ENCODE data around the gene HOXC11.
A peak's percentile ranks its signal among the peaks of the same experiment; 100 is the strongest.

The HOXC11 gene

DNA sequence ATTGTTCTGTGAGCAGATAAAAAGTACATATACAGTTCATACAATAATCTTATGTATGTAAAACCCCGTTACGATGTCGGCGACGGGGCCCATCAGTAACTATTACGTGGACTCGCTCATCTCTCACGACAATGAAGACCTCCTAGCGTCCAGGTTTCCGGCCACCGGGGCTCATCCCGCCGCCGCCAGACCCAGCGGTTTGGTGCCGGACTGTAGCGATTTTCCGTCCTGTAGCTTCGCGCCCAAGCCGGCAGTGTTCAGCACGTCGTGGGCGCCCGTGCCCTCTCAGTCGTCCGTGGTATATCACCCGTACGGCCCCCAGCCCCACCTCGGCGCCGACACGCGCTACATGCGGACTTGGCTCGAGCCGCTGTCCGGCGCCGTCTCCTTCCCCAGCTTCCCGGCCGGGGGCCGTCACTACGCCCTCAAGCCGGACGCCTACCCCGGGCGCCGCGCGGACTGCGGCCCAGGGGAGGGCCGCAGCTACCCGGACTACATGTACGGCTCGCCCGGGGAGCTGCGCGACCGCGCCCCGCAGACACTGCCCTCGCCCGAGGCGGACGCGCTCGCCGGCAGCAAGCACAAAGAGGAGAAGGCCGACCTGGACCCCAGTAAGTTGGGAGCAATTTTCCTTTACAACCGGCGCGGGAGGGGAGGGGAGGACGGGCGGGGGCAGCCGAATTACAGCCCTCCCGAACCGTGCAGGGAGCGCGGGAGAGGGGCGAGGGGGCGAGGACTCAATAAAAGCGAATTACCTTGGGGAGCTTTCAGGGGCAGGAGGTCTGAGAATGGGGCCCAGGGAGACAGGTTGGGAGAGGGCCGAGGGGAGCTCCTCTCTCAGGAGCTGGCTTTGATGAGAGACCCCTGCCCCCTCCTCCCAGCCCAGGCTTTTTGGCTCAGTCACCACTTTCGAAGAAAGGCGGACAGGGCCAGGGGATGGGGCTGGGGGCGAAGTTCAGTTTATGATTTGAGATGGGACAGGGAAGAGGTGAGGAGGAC, 27.5 kb downstream of the HOXC11 start, which contains the start of gene HOXC9:
Gene HOXC9 (plus strand): TSS at position 46 of the 999 bp plus-strand sequence. CDS start 28 bp downstream, at position 74.
- no peak for DNase-seq

- no peak for DNase-seq
Measured at GRCh38 chr12:54001283-54002187, 28.6 kb downstream of the HOXC11 start.

- no peak for DNase-seq
Measured at GRCh38 chr12:54002278-54002914, 29.5 kb downstream of the HOXC11 start.

- DNase-seq: no peak
Measured at GRCh38 chr12:54002915-54003389, 30.0 kb downstream of the HOXC11 start.

- DNase-seq: no peak
Measured at GRCh38 chr12:54003625-54004024, 30.7 kb downstream of the HOXC11 start.

DNA sequence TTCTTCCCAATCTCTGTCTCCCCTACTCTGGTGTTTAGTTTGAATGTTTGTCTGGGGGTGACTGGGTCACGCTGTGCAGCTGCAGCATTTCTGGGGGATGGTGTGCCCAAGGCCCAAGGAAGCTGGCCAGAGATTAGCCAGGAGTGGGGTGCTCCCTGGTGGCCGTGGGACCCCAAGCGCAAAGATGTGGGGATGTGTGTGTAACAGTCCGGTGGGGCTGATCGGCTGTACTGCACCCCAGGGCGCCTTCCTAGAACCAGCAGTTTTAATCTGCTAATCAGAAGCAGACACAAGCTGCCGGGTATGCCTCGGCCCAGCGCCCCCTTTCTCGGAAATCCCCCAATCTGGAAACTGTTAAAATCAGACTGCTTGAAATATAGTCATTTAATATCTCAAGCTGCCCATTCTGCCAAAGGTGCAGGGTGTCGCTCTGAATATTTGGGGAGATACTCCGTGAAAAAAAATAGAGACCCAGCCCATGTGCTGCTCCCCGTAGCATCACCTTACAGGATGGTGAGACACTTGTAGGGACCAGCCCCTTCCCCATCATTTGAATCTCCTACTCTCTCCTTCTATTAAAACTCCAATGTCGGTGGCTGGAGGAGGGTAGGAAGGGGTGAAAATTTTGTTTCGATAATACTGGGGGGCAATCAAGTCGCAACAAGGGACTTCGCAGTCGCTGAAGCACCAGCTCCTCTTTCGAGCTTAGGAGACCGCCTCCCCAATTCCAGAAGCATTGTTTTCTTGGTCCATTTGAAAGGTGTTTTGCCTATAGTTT, 31.3 kb downstream of the HOXC11 start:
- DNase-seq: no peak

- DNase-seq: no peak
Measured at GRCh38 chr12:54004841-54005530, 32.1 kb downstream of the HOXC11 start.

- DNase-seq: no peak
Measured at GRCh38 chr12:54005531-54005852, 32.6 kb downstream of the HOXC11 start.

- peak; percentile 86 for DNase-seq
Measured at GRCh38 chr12:54005853-54006558, 33.1 kb downstream of the HOXC11 start.

DNA sequence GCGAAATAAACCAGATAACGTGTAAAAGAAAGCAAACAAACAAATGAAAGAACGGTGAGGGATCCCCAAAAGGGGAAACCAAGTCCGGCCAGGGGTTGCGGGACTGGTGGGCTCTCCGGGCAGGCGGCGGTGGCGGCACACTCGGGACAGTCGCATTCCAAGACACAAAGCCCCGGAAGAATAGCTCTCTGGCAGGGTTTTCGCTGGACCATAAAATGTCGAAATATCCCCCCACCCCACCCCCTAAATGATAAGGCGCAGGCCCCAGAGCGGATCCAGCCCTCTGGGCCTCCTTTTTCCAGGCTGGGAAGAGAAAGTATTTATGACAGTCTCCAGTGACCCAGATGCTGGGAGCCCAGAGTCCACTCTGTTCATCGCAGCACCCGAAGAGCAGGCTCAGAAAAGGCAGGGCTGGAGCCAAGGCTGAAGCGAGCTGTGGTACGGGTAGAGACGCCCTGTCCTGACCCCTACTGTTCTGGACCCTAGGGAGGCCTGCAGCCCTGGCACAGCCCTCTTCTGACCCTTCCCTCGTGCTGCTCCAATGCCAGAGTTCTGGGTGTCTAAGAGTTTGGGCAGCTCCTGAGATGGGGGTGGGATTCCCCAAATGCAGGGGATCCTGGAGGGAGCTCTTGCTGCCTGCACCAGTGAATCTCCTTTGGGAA, 33.8 kb downstream of the HOXC11 start:
- no peak for DNase-seq

GRCh38 chr12:54007538-54008259, 34.8 kb downstream of the HOXC11 start:
- DNase-seq: no peak

GRCh38 chr12:54008260-54008552, 35.3 kb downstream of the HOXC11 start:
- DNase-seq: no peak

DNA sequence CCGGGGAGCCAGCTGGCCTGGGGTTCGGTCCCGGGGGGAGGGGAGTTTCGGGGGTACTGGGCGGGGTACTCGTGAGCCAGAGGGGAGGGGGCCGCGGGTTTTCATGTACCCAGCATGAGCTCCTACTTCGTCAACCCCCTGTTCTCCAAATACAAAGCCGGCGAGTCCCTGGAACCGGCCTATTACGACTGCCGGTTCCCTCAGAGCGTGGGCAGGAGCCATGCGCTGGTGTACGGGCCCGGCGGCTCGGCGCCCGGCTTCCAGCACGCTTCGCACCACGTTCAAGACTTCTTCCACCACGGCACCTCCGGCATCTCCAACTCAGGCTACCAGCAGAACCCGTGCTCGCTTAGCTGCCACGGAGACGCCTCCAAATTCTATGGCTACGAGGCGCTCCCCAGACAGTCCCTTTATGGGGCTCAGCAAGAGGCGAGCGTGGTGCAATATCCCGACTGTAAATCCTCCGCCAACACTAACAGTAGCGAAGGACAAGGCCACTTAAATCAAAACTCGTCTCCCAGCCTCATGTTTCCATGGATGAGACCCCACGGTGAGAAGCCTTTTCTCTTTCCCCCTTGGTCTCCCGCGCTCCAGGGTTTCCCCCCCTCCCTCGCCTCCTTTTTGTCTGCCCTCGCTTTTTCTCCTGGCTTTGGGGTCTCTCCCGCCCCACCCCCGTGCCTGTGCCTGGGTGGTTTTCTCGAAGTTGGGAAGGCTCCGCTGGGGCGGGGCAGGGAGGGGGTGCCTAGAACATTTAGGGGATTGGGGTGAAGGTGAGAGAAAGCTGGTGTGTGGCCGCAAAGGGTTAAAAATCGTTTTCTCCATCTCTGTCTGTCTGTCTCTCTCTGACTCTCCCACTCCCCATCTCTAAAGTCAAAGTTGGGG, 36.5 kb downstream of the HOXC11 start:
- peak; percentile 38 for DNase-seq

- DNase-seq: no peak
Measured at GRCh38 chr12:54010053-54010971, 37.4 kb downstream of the HOXC11 start.

DNA sequence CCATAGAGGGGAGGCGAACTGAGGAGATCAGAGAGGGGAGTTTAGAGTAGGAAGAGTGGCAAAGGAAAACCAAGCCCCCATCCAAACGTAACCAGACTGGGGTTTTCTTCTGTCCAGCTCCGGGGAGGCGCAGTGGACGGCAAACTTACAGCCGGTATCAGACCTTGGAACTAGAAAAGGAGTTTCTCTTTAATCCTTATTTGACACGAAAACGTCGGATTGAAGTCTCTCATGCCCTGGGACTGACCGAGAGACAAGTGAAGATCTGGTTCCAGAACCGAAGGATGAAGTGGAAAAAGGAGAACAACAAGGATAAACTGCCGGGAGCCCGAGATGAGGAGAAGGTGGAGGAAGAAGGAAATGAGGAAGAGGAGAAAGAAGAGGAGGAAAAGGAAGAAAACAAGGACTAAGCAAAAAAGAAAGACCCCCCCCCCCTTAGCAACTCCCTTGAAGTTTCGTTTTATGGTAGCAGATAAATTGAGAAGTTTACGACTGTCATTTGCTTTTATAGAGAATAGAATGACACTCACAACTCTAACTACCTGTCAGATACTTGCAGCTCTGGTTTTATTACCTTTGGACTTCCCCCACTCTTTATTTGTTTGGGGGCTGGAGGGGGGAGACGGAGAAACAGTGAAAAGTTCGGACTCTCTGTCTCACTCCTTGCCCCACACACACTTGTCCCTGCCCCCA, 38.2 kb downstream of the HOXC11 start:
- DNase-seq: no peak

GRCh38 chr12:54011665-54012532, 39.0 kb downstream of the HOXC11 start:
- no peak for DNase-seq

Measured in activated naive CD4-positive, alpha-beta T cell treated with Interleukin-2 at 50 U/mL for 16 hours (primary cell).